AG09319 (cell line): ENCODE data around the gene HSPA1L.

Experiments
- DNase-seq: peaks from one replicate; pipeline ENCODE4 v3.0.0-alpha.2; 2010; ENCODE audit warnings: low read depth; ENCODE audit errors: extremely low read depth
- TF ChIP-seq, protein P1 (sequence below): IDR thresholded peaks from 2 replicates; pipeline ENCODE4 v1.5.1; 2011; ENCODE audit warnings: low read depth, mild to moderate bottlenecking, inconsistent platforms, low read length, moderate library complexity

Gene HSPA1L

GRCh38 chr6:31785475-31785874, 29.6 kb downstream of the HSPA1L start:
- TF ChIP-seq, protein P1, sequence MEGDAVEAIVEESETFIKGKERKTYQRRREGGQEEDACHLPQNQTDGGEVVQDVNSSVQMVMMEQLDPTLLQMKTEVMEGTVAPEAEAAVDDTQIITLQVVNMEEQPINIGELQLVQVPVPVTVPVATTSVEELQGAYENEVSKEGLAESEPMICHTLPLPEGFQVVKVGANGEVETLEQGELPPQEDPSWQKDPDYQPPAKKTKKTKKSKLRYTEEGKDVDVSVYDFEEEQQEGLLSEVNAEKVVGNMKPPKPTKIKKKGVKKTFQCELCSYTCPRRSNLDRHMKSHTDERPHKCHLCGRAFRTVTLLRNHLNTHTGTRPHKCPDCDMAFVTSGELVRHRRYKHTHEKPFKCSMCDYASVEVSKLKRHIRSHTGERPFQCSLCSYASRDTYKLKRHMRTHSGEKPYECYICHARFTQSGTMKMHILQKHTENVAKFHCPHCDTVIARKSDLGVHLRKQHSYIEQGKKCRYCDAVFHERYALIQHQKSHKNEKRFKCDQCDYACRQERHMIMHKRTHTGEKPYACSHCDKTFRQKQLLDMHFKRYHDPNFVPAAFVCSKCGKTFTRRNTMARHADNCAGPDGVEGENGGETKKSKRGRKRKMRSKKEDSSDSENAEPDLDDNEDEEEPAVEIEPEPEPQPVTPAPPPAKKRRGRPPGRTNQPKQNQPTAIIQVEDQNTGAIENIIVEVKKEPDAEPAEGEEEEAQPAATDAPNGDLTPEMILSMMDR = no peak
- DNase-seq = no peak

DNA sequence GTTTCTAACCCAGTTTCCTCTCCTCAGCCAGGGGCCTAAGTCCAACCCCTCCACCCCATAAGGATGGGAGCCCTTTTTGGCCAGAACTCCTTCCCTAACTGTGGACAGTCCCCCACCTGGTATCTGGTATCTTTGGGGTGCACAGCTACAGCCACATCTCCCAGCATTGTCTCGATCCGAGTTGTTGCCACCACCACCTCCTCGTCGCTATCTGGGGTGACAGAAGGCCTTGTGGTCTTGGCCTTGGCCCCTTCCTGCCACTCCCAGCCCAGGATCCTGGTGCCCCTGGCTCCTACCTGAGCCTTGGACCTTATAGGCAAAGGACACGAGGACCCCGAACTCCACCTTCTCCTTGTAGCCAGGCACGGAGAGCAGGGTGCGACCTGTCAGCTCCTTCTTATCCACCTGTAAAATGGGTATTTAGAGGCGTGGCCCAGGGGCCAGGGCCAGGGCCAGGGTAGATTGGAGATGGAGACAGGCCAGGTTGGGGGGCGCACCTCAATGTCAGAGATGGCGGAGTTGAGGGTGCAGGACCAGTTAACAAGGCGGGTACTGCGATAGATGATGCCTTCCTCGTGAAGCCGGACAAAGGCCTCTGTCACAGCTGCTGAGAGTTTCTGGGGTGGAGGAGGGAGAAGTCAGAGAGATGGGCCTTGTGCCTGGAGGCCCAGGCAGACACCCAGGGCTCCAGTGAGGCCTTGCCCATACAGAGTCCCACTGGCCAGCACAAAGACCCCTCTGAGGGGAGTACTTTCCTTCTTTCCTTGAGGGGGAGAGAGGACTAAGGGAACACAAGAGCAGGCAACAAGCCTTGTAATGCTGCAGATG, 30.8 kb downstream of the HSPA1L start:
- no peak for DNase-seq
- TF ChIP-seq, protein P1 = no peak

DNA sequence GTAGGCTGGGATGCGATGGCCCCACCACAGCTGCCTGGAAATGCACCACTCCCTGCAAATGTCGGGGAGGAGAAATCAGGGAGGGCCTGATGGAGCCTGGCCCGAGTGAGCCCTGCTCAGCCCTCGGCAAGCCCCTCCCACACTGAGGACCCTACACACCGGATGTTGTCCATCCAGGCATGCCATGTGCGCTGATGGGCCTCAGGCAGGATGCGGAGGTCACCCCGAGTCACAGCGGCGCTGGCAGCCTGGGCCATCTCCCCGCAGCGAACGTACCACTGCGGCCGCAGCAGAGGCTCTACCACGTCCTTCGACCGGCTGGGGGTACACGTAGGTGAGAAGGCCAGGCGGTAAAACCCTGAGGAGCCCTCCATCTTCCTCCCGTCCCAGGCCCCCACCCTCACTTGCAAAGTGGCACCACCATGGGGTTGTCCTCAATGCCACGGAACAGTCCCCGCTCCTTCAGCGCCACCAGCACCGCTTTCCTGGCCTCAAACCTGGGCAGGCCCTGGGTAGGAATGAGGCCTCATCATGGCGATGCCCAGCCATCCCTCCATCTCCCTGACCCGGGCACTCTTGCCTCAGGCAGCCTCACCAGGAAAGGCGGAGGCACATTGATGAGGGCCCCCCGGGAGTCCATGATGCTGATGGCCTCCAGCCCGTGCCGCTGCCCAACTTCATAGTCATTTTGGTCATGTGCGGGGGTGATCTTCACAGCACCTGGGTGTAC, 32.8 kb downstream of the HSPA1L start:
- TF ChIP-seq, protein P1 = no peak
- DNase-seq = no peak

DNA sequence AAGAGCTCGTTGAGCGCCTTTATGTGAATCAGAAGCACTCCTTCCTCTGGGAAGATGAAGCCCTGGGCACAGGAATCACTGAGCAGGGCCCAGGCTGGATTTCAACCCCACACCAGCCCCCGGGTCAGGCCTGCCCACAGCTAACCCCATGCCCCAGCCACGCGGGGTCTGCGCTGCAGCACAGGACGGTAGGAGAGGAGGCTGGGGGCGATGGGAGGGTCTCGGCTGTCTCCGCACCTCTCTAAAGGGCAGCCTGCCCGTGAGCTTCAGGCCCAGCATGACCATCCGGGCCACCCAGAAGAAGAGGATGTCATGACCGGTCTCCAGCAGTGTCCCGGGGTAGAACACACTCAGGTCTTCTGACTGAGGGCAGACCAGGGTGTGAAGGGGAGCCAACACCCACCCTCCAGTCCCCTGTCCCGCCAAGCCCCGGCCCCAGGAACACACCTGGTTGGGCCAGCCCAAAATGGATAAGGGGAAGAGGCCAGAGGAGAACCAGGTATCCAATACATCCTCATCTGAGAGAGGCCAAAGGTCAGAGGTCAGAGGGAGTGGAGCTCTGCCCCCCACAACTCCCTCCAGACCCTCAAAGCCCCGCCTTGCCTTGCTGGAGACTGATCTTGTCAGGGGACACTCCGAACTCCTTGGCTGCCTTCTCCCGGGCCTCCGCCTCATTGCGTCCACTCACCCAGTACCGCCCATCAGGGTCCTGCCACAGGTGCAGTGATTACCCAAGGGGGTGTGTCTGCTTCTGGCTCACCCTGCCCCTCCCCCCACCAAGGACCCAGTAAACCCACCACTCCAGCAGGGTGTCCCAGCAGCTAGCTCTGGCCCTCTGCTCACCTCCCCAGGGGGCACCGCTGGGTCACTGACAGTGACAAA, 33.6 kb downstream of the HSPA1L start:
- TF ChIP-seq, protein P1 = no peak
- DNase-seq = no peak

- TF ChIP-seq, protein P1 = no peak
- no peak for DNase-seq
Measured at GRCh38 chr6:31780507-31781243, 34.4 kb downstream of the HSPA1L start.

GRCh38 chr6:31779908-31780307, 35.2 kb downstream of the HSPA1L start:
- TF ChIP-seq, protein P1 = no peak
- no peak for DNase-seq
